Hepatocyte (in vitro differentiated cells): ENCODE data around the gene KCNJ16. TPM values are rescaled to one million over a fixed set of nuclear protein-coding genes. Genes with fewer than 3 reads are reported as not detected.

Experiments
- DNase-seq: peaks from one replicate; pipeline ENCODE4 v3.0.0-alpha.2; 2016; ENCODE audit warnings: low spot score
- H2AFZ ChIP-seq: fragments of 200-600 bp; sonication (generic); 2 replicates; pipeline ENCODE4 v1.6.0; 2016; ENCODE audit warnings: antibody characterized with exemption, mild to moderate bottlenecking
- H3K27ac ChIP-seq: fragments of 200-600 bp; sonication (generic); 2 replicates; pipeline ENCODE4 v1.5.1; 2016; ENCODE audit warnings: mild to moderate bottlenecking
- H3K27me3 ChIP-seq: fragments of 200-600 bp; sonication (generic); 2 replicates; pipeline ENCODE4 v1.6.1; 2016
- H3K36me3 ChIP-seq: fragments of 200-600 bp; sonication (generic); replicated peaks from 2 replicates; pipeline ENCODE4 v1.5.1; 2016; ENCODE audit warnings: low read depth; ENCODE audit not compliant: insufficient read depth
- H3K4me1 ChIP-seq: fragments of 200-600 bp; sonication (generic); 2 replicates; pipeline ENCODE4 v1.5.1; 2016; ENCODE audit warnings: mild to moderate bottlenecking, moderate library complexity; ENCODE audit not compliant: insufficient read depth
- H3K4me2 ChIP-seq: fragments of 200-600 bp; sonication (generic); 2 replicates; pipeline ENCODE4 v1.6.0; 2016
- H3K4me3 ChIP-seq: fragments of 200-600 bp; sonication (generic); 2 replicates; pipeline ENCODE4 v1.5.1; 2016; ENCODE audit warnings: mild to moderate bottlenecking
- H3K79me2 ChIP-seq: fragments of 200-600 bp; sonication (generic); 2 replicates; pipeline ENCODE4 v1.6.0; 2017; ENCODE audit warnings: mild to moderate bottlenecking
- H3K9me2 ChIP-seq: fragments of 200-600 bp; sonication (generic); replicated peaks from 2 replicates; pipeline ENCODE4 v1.6.0; 2017; ENCODE audit warnings: mild to moderate bottlenecking; ENCODE audit not compliant: insufficient read depth
- H3K9me3 ChIP-seq: fragments of 200-600 bp; sonication (generic); 2 replicates; pipeline ENCODE4 v1.5.1; 2016; ENCODE audit warnings: low read depth, mild to moderate bottlenecking
- H4K20me1 ChIP-seq: fragments of 200-600 bp; sonication (generic); 2 replicates; pipeline ENCODE4 v1.6.0; 2016; ENCODE audit warnings: mild to moderate bottlenecking; ENCODE audit not compliant: insufficient read depth, poor library complexity, severe bottlenecking
- CTCF ChIP-seq: fragments of 200-600 bp; sonication (generic); IDR thresholded peaks from 2 replicates; pipeline ENCODE4 v1.5.1; 2016; ENCODE audit warnings: antibody characterized with exemption, mild to moderate bottlenecking; ENCODE audit not compliant: poor library complexity
- EZH2 ChIP-seq: fragments of 200-600 bp; sonication (generic); IDR thresholded peaks from 2 replicates; pipeline ENCODE4 v1.6.1; 2016; ENCODE audit warnings: antibody characterized with exemption, mild to moderate bottlenecking, borderline replicate concordance
- EZH2phosphoT487 ChIP-seq: fragments of 200-600 bp; sonication (generic); IDR thresholded peaks from one replicate; pipeline ENCODE4 v1.6.1; 2018; ENCODE audit warnings: antibody characterized with exemption, mild to moderate bottlenecking, low read depth, moderate library complexity; ENCODE audit not compliant: unreplicated experiment, severe bottlenecking
- WGBS: methylation state at CpG from one replicate; pipeline ENCODE4 v1.1.6; 2016; ENCODE audit warnings: low lambda C conversion rate; ENCODE audit errors: missing lambda C conversion rate; 5-methylcytosine and 5-hydroxymethylcytosine counted together
- polyA plus RNA-seq: library from polyadenylated mRNA; unstranded; fragments of >200 nt; fragmentation: Nextera tagmentation; extraction: Ambion mirVana; gene quantifications from 2 replicates; pipeline ENCODE4 v1.2.1, GENCODE V29; 2016
- total RNA-seq: library from RNA; depleted of rRNA; stranded (reverse); fragments of >200 nt; gene quantifications from 2 replicates; pipeline ENCODE4 v1.2.3, GENCODE V29; 2014

Gene KCNJ16
- total and polyA plus RNA-seq, 2 experiments from 2014 or later: 2.7 to 40.6 TPM

GRCh38 chr17:70107441-70107840 is 32.4 kb downstream of the KCNJ16 start:
- no peaks in the 10 kb centered on the region for H4K20me1 ChIP-seq
- TF ChIP-seq EZH2 (no peak), EZH2phosphoT487 (no peak), CTCF (no peak)
- no peaks in the 10 kb centered on the region for H3K79me2 ChIP-seq
- no peak for DNase-seq
- no peak overlapping the region for H3K4me2 ChIP-seq
- no peak overlapping the region for H3K4me3 ChIP-seq
- H3K9me3 ChIP-seq: no peaks in the 10 kb centered on the region
- H2AFZ ChIP-seq: no peak overlapping the region
- no peak overlapping the region for H3K27ac ChIP-seq
- no peaks in the 10 kb centered on the region for H3K9me2 ChIP-seq
- no peaks in the 10 kb centered on the region for H3K4me1 ChIP-seq
- no peaks in the 10 kb centered on the region for H3K27me3 ChIP-seq
- no peaks in the 10 kb centered on the region for H3K36me3 ChIP-seq

DNA sequence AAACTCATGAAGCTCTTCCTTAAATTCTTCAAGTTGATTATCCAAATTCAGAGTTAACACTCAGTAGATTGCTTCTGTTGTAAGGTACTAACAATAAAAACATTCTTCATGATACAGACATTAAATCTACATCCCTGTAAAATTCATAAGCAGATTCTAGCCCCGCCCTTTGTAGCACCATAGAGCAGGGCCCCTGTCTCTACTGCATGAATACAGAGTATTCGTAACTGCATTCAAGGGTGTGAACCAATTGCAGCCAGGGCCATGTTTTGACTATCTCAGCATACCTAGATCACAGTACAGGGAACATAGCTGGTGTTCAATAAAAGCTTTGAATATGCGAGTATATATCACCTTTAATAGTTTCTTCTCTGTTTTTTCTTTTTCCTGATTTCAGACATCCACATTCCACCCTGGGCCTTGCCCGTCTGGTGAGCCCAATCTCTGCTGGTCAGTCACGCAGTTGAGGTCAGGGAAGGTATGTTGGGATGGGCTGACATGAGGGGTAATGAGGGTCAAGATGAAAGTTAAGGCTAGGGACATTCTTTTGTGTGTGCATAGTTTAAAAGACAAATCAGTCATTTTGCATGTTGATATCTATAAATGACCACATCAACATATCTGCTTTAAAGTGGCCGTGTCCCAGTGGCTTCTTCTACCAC is 33.0 kb downstream of the KCNJ16 start:
- WGBS: 95% methylated on average over 6 of the region's 6 CpGs
- H3K4me3 ChIP-seq: no peak overlapping the region
- H3K27me3 ChIP-seq: no peaks in the 10 kb centered on the region
- H3K27ac ChIP-seq: no peak overlapping the region
- TF ChIP-seq EZH2: no peak
- TF ChIP-seq EZH2phosphoT487: no peak
- TF ChIP-seq CTCF: no peak
- H3K79me2 ChIP-seq: no peaks in the 10 kb centered on the region
- no peaks in the 10 kb centered on the region for H4K20me1 ChIP-seq
- H3K9me2 ChIP-seq: no peaks in the 10 kb centered on the region
- no peaks in the 10 kb centered on the region for H3K4me1 ChIP-seq
- no peaks in the 10 kb centered on the region for H3K36me3 ChIP-seq
- no peak for DNase-seq
- no peak overlapping the region for H2AFZ ChIP-seq
- no peak overlapping the region for H3K4me2 ChIP-seq
- no peaks in the 10 kb centered on the region for H3K9me3 ChIP-seq

DNA sequence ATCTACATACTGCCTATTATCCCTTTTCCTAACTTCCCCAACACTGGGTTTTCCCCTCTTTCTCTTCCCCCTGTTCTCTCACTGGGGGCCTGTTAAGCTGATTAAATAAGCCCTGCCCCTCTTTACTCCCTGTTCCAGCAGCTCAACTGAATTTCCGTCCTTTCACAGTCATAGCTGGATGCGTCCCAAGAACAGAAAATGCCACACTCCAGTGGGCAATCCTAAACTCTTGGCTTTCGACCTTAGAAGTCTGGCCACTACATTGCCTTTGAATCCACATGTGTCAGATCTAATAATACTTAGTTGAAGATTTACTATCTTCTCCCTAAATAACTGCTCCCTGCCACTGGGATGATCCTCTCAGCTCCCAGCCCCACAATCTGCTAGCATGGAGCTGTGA is 34.5 kb downstream of the KCNJ16 start:
- no peak for DNase-seq
- H2AFZ ChIP-seq: no peak overlapping the region
- H3K9me2 ChIP-seq: no peaks in the 10 kb centered on the region
- no peaks in the 10 kb centered on the region for H3K9me3 ChIP-seq
- no peak overlapping the region for H3K27ac ChIP-seq
- H3K79me2 ChIP-seq: no peaks in the 10 kb centered on the region
- H3K36me3 ChIP-seq: no peaks in the 10 kb centered on the region
- TF ChIP-seq EZH2phosphoT487 (no peak), CTCF (no peak), EZH2 (no peak)
- no peak overlapping the region for H3K4me2 ChIP-seq
- 90% methylated on average over 3 of the region's 3 CpGs for WGBS
- no peaks in the 10 kb centered on the region for H3K27me3 ChIP-seq
- no peak overlapping the region for H3K4me3 ChIP-seq
- no peaks in the 10 kb centered on the region for H3K4me1 ChIP-seq
- H4K20me1 ChIP-seq: no peaks in the 10 kb centered on the region

DNA sequence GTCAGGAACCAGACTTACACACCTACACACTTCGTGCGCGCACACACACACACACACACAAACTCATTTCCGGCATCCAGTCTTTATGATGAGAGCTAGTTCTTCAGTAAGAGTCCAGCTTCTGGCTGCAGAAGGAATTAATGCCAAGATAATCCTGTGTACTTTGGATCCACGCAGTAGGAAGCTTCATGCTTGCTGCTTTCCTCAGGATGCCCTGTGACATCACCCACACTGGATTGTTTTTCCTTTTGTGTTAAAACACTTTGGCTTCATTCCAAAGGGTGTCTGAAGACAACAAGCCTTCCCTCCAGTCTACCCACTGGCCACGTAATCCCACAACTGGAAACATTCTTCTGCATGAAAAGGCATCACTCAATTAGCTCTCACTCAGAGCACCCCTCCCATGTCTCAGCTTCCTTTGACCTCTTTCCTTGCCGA is 35.4 kb downstream of the KCNJ16 start:
- Histone ChIP-seq H3K4me2 (no peak overlapping the region), H3K4me3 (no peak overlapping the region), H2AFZ (no peak overlapping the region), H4K20me1 (no peaks in the 10 kb centered on the region), H3K36me3 (no peaks in the 10 kb centered on the region), H3K9me3 (no peaks in the 10 kb centered on the region), H3K4me1 (no peaks in the 10 kb centered on the region), H3K9me2 (no peaks in the 10 kb centered on the region), H3K27me3 (no peaks in the 10 kb centered on the region), H3K79me2 (no peaks in the 10 kb centered on the region), H3K27ac (no peak overlapping the region)
- TF ChIP-seq EZH2phosphoT487 (no peak), CTCF (no peak), EZH2 (no peak)
- DNase-seq: peak; percentile 27
- 78% methylated on average over 7 of the region's 7 CpGs for WGBS
